Mesendoderm (in vitro differentiated cells): ENCODE results near the gene TRPC4.

Experiments used
- DNase-seq: peaks from one replicate; pipeline ENCODE4 v3.0.0; 2013
- H2AK5ac ChIP-seq: 2 replicates; pipeline ENCODE4 v1.6.1; 2013; ENCODE audit warnings: low read length, inconsistent platforms
- H2BK120ac ChIP-seq: 2 replicates; pipeline ENCODE4 v1.6.1; 2013; ENCODE audit warnings: low read depth, mild to moderate bottlenecking, low read length, moderate library complexity, mixed read lengths
- H2BK15ac ChIP-seq: replicated peaks from 2 replicates; pipeline ENCODE4 v1.6.1; 2013; ENCODE audit warnings: low read depth, mild to moderate bottlenecking, moderate library complexity
- H2BK5ac ChIP-seq: 2 replicates; pipeline ENCODE4 v1.6.1; 2013; ENCODE audit warnings: low read length, inconsistent platforms
- H3K18ac ChIP-seq: 2 replicates; pipeline ENCODE4 v1.6.1; 2013; ENCODE audit warnings: mild to moderate bottlenecking, low read length, mixed read lengths
- H3K23ac ChIP-seq: one replicate; pipeline ENCODE4 v1.6.1; 2013; ENCODE audit warnings: low read length
- H3K27ac ChIP-seq: 2 replicates; pipeline ENCODE4 v1.5.1; 2013; ENCODE audit warnings: low read depth, mild to moderate bottlenecking, inconsistent platforms, low read length, moderate library complexity
- H3K27me3 ChIP-seq: 2 replicates; pipeline ENCODE4 v1.6.1; 2013; ENCODE audit warnings: low read length, control low read depth, mild to moderate bottlenecking, inconsistent platforms; ENCODE audit not compliant: insufficient read depth, poor library complexity
- H3K36me3 ChIP-seq: 2 replicates; pipeline ENCODE4 v1.6.1; 2013; ENCODE audit warnings: low read length, inconsistent platforms; ENCODE audit not compliant: control insufficient read depth, insufficient read depth
- H3K4ac ChIP-seq: one replicate; pipeline ENCODE4 v1.6.1; 2013; ENCODE audit warnings: low read depth, mild to moderate bottlenecking, low read length, moderate library complexity
- H3K4me1 ChIP-seq: 2 replicates; pipeline ENCODE4 v1.6.1; 2013; ENCODE audit warnings: low read depth, low read length, inconsistent platforms; ENCODE audit not compliant: control insufficient read depth
- H3K4me2 ChIP-seq: 2 replicates; pipeline ENCODE4 v1.6.1; 2013; ENCODE audit warnings: low read length
- H3K4me3 ChIP-seq: 2 replicates; pipeline ENCODE4 v1.5.1; 2013; ENCODE audit warnings: mild to moderate bottlenecking, low read length
- H3K56ac ChIP-seq: one replicate; pipeline ENCODE4 v1.6.1; 2013; ENCODE audit warnings: low read length
- H3K79me1 ChIP-seq: 2 replicates; pipeline ENCODE4 v1.6.1; 2013; ENCODE audit warnings: low read length, inconsistent platforms
- H3K79me2 ChIP-seq: 2 replicates; pipeline ENCODE4 v1.6.1; 2013; ENCODE audit warnings: mild to moderate bottlenecking, low read length; ENCODE audit not compliant: control insufficient read depth, insufficient read depth
- H3K9ac ChIP-seq: 2 replicates; pipeline ENCODE4 v1.6.1; 2013; ENCODE audit warnings: low read length, inconsistent platforms
- H4K5ac ChIP-seq: one replicate; pipeline ENCODE4 v1.6.1; 2013; ENCODE audit warnings: low read length
- H4K8ac ChIP-seq: one replicate; pipeline ENCODE4 v1.6.1; 2013; ENCODE audit warnings: low read depth, mild to moderate bottlenecking, control low read depth, low read length, moderate library complexity
- WGBS: extraction: QIAGEN DNeasy Blood & Tissue Kit; methylation state at CpG from one replicate; pipeline ENCODE4 v1.1.7; 2013; ENCODE audit warnings: low lambda C conversion rate, missing lambda C conversion rate; ENCODE audit not compliant: insufficient coverage; ENCODE audit errors: extremely low coverage; 5-methylcytosine and 5-hydroxymethylcytosine counted together

TRPC4 gene

DNA sequence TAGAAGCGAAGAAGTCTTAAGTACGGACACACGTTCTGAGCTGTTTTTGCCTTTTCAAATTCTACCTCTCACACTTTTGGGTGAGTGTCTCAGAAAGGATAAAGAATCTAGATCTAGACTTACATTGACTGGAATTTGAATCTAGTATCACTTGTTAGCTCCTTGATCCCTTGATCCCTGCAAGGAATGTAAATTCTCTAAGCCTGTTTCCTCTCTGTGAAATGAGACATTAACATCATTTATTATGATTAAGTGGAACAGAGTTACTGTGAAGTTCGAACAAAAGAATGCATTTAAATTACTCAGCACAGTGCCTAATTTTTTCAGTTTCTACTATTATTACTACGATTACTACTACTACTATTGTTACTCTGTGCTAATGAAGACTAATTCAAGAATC, 184.4 kb downstream of the TRPC4 start:
- Histone ChIP-seq H3K23ac (no peak overlapping the region), H2AK5ac (no peak overlapping the region), H3K4me3 (no peak overlapping the region), H3K18ac (no peak overlapping the region), H3K36me3 (no peaks in the 10 kb centered on the region), H3K9ac (no peak overlapping the region), H4K8ac (no peak overlapping the region), H3K4me2 (no peak overlapping the region), H3K27me3 (no peaks in the 10 kb centered on the region), H3K27ac (no peak overlapping the region), H3K79me1 (no peaks in the 10 kb centered on the region), H4K5ac (no peak overlapping the region), H2BK15ac (no peak overlapping the region), H3K4ac (no peak overlapping the region), H2BK120ac (no peak overlapping the region), H3K79me2 (no peaks in the 10 kb centered on the region), H3K4me1 (no peaks in the 10 kb centered on the region), H3K56ac (no peak overlapping the region), H2BK5ac (no peak overlapping the region)
- WGBS, result no CpG with 5 or more reads among the region's 5 CpGs
- DNase-seq, result peak; percentile 16

- Histone ChIP-seq H2BK15ac (no peak overlapping the region), H3K36me3 (no peaks in the 10 kb centered on the region), H3K9ac (no peak overlapping the region), H2AK5ac (no peak overlapping the region), H4K5ac (no peak overlapping the region), H3K27ac (no peak overlapping the region), H3K4ac (no peak overlapping the region), H3K4me2 (no peak overlapping the region), H3K23ac (no peak overlapping the region), H3K79me1 (no peaks in the 10 kb centered on the region), H3K18ac (no peak overlapping the region), H3K4me1 (no peaks in the 10 kb centered on the region), H3K27me3 (no peaks in the 10 kb centered on the region), H2BK5ac (no peak overlapping the region), H3K56ac (no peak overlapping the region), H3K4me3 (no peak overlapping the region), H3K79me2 (no peaks in the 10 kb centered on the region), H4K8ac (peak overlapping the region; percentile 86), H2BK120ac (no peak overlapping the region)
- DNase-seq, result no peak
- WGBS, result no CpG with 5 or more reads among the region's 3 CpGs
Observed at GRCh38 chr13:37682496-37682895, 187.1 kb downstream of the TRPC4 start.

DNA sequence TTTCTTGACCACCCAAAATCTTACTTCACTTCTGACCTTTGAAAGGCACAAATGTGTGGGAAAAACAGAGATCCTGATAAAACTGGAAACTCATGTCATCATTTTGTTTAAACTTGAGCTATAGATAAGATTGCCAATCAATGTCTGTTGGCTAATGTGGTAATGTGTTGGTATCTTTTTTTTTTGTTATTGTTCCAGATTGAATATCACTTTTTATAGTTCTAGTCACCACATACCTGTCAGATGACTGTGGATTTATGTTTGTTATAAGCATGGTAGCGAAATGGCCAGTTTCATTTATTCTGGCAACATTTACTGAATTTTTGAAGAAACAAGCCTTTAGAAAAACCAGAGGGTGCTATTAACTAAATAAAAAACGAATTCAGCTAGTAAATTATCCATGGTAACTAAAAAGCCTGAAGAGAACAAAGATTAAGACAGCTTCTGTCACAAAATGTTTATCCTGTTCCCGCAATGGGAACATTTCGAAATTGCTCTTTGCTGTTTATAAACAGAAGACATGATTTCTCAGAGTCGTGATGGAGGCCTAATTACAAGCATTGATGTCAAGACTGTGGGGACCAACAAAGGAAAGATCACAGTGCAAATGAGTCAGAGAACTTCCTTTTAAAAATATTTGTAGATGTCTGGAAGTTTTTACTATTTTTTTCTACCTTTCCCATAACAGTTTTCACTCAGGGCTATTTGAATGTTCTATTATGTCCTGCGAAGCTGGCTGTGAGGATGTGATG, 188.1 kb downstream of the TRPC4 start:
- no peak for DNase-seq
- no peak overlapping the region for H3K23ac ChIP-seq
- H3K27me3 ChIP-seq, result no peaks in the 10 kb centered on the region
- no peak overlapping the region for H3K4ac ChIP-seq
- no peak overlapping the region for H3K9ac ChIP-seq
- no peak overlapping the region for H3K4me3 ChIP-seq
- no peaks in the 10 kb centered on the region for H3K79me2 ChIP-seq
- no peak overlapping the region for H2BK5ac ChIP-seq
- no peak overlapping the region for H4K8ac ChIP-seq
- no peak overlapping the region for H3K56ac ChIP-seq
- no peaks in the 10 kb centered on the region for H3K79me1 ChIP-seq
- H3K4me2 ChIP-seq, result no peak overlapping the region
- no peaks in the 10 kb centered on the region for H3K36me3 ChIP-seq
- H2BK120ac ChIP-seq, result no peak overlapping the region
- H3K18ac ChIP-seq, result no peak overlapping the region
- H2AK5ac ChIP-seq, result no peak overlapping the region
- H3K27ac ChIP-seq, result no peak overlapping the region
- no peaks in the 10 kb centered on the region for H3K4me1 ChIP-seq
- no peak overlapping the region for H2BK15ac ChIP-seq
- no peak overlapping the region for H4K5ac ChIP-seq
- WGBS, result no CpG with 5 or more reads among the region's 6 CpGs

DNA sequence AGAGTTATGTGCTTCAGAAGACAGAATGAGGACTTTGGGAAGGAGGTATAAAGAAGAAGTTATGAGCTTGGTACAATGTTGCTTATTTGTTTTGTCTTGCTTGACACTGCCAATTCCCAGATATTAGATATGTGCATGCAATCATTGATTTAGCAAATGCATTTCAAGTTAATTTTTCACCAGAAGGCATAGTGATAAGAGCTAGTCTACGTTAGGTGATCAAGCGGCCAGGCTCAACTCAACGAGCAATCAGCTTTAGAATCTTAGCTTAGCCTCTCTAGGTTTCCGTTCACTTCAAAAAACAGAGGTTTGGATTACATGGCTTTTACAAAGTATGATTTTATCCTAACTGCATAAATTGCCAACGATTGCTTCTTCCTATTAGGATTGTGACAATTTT, 189.4 kb downstream of the TRPC4 start:
- no peaks in the 10 kb centered on the region for H3K79me1 ChIP-seq
- WGBS, result no CpG with 5 or more reads among the region's 5 CpGs
- no peak for DNase-seq
- H3K23ac ChIP-seq, result no peak overlapping the region
- no peak overlapping the region for H3K4ac ChIP-seq
- no peak overlapping the region for H2BK5ac ChIP-seq
- no peak overlapping the region for H3K4me2 ChIP-seq
- H3K56ac ChIP-seq, result no peak overlapping the region
- H3K4me3 ChIP-seq, result no peak overlapping the region
- H3K4me1 ChIP-seq, result no peaks in the 10 kb centered on the region
- H3K9ac ChIP-seq, result no peak overlapping the region
- no peaks in the 10 kb centered on the region for H3K79me2 ChIP-seq
- no peak overlapping the region for H3K27ac ChIP-seq
- H2BK15ac ChIP-seq, result no peak overlapping the region
- peak overlapping the region; percentile 82 for H2BK120ac ChIP-seq
- no peaks in the 10 kb centered on the region for H3K27me3 ChIP-seq
- H2AK5ac ChIP-seq, result no peak overlapping the region
- no peak overlapping the region for H4K5ac ChIP-seq
- H4K8ac ChIP-seq, result no peak overlapping the region
- H3K18ac ChIP-seq, result no peak overlapping the region
- no peaks in the 10 kb centered on the region for H3K36me3 ChIP-seq

- no peak overlapping the region for H3K27ac ChIP-seq
- no peak overlapping the region for H3K23ac ChIP-seq
- no peaks in the 10 kb centered on the region for H3K27me3 ChIP-seq
- no peak overlapping the region for H2AK5ac ChIP-seq
- no peak overlapping the region for H3K18ac ChIP-seq
- H4K8ac ChIP-seq, result no peak overlapping the region
- H2BK5ac ChIP-seq, result no peak overlapping the region
- no peak overlapping the region for H4K5ac ChIP-seq
- WGBS, result no CpG with 5 or more reads among the region's 2 CpGs
- H2BK120ac ChIP-seq, result no peak overlapping the region
- no peak for DNase-seq
- no peak overlapping the region for H3K4me3 ChIP-seq
- no peak overlapping the region for H3K56ac ChIP-seq
- no peaks in the 10 kb centered on the region for H3K4me1 ChIP-seq
- H2BK15ac ChIP-seq, result no peak overlapping the region
- no peaks in the 10 kb centered on the region for H3K79me1 ChIP-seq
- no peaks in the 10 kb centered on the region for H3K36me3 ChIP-seq
- no peak overlapping the region for H3K9ac ChIP-seq
- no peaks in the 10 kb centered on the region for H3K79me2 ChIP-seq
- H3K4ac ChIP-seq, result no peak overlapping the region
- no peak overlapping the region for H3K4me2 ChIP-seq
Observed at GRCh38 chr13:37679043-37679442, 190.5 kb downstream of the TRPC4 start.

- no peaks in the 10 kb centered on the region for H3K79me2 ChIP-seq
- H3K4me1 ChIP-seq, result peaks cover 2% of the 10 kb centered on the region
- H3K79me1 ChIP-seq, result no peaks in the 10 kb centered on the region
- H4K5ac ChIP-seq, result no peak overlapping the region
- H2BK5ac ChIP-seq, result no peak overlapping the region
- H2AK5ac ChIP-seq, result no peak overlapping the region
- H3K4ac ChIP-seq, result no peak overlapping the region
- H3K4me3 ChIP-seq, result no peak overlapping the region
- no CpG with 5 or more reads among the region's 1 CpG for WGBS
- no peak overlapping the region for H2BK15ac ChIP-seq
- no peak overlapping the region for H2BK120ac ChIP-seq
- no peak overlapping the region for H3K18ac ChIP-seq
- no peak overlapping the region for H3K56ac ChIP-seq
- peak; percentile 53 for DNase-seq
- no peaks in the 10 kb centered on the region for H3K36me3 ChIP-seq
- H3K27me3 ChIP-seq, result no peaks in the 10 kb centered on the region
- no peak overlapping the region for H3K4me2 ChIP-seq
- no peak overlapping the region for H3K9ac ChIP-seq
- H3K27ac ChIP-seq, result no peak overlapping the region
- no peak overlapping the region for H4K8ac ChIP-seq
- H3K23ac ChIP-seq, result no peak overlapping the region
Observed at GRCh38 chr13:37669845-37670244, 199.7 kb downstream of the TRPC4 start.
